GM04503 (cell line): ENCODE data around the gene TMEM141.
"Not testable (repeated sequence)": the region's sequence is repeated elsewhere in the genome, so short reads cannot be mapped to it uniquely, and the experiment has no call there.

Source experiments
- DNase-seq: peaks from one replicate; pipeline ENCODE4 v3.0.0-alpha.2; 2012; ENCODE audit warnings: low read depth

The TMEM141 gene

GRCh38 chr9:136773386-136774044, 17.6 kb upstream of the TMEM141 start:
- DNase-seq, result no peak

DNA sequence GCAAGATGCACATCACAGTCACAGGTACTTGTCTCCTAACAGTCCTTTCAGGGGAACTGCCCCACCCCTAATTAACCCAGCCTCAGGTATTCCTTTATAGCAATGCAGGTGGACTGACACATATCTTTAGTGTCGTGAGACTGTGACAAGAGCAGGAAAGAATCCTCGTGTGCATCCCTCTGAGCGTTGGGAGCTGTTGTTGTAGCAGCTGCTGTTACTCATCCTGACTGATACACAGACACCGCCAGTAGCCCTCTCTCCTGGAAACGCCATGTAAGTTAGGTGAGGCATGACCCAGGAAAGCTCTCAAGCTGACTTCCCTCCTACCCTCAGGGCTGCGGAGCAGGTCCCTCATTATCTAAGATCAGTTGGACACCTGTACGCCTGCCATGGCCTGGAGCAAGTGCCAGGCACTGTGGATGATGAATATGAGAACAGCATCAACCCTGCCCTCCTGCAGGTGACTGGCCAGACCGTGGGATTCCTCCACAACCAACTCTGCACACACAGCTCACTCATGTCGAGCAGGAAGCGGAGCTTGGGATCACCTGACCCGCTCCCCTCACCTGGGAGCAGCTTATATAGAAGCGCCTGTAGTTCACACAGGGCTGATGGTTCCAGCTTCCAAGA, 16.6 kb upstream of the TMEM141 start:
- no peak for DNase-seq

- DNase-seq, result no peak
Observed at GRCh38 chr9:136775191-136775590, 16.0 kb upstream of the TMEM141 start.

- DNase-seq, result no peak
Observed at GRCh38 chr9:136776947-136777346, 14.2 kb upstream of the TMEM141 start.

DNA sequence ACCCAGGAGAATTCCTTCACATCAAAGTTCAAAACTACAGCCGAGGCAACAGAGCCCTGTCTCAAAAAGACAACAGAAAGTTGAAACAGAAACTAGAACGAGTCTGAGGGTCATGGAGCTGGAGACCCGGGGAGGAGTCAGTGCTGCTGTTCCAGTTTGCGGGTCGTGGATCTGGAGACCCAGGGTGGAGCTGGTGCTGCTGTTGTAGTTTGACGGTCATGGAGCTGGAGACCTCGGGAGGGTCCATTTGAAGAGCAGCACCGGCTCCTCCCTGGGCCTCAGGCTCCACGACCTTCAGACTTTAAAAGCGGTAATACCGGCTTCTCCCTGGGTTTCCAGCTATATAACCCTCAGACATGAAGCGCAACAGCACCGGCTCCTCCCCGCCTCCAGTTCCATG, 13.8 kb upstream of the TMEM141 start:
- no peak for DNase-seq

- no peak for DNase-seq
Observed at GRCh38 chr9:136779808-136780207, 11.3 kb upstream of the TMEM141 start.

DNA sequence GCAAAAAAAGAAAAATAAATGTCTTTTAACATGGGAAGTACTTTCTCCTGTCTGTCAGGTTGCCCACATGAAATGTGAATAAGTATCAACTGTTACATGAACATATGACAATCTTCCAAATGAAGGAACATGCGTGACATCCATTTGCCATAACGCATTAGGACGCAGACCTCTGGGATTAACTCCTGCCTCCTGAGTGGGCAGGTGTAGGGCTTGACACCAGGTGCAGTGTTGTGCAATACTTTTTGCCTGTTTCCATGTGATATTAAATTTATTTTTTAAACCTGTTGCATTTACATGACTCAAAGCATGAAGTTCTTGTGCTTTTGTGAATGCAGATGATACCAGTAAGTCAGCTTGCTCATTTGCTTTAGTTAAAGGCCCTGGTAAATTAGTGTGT, 8.7 kb upstream of the TMEM141 start:
- DNase-seq, result no peak

DNA sequence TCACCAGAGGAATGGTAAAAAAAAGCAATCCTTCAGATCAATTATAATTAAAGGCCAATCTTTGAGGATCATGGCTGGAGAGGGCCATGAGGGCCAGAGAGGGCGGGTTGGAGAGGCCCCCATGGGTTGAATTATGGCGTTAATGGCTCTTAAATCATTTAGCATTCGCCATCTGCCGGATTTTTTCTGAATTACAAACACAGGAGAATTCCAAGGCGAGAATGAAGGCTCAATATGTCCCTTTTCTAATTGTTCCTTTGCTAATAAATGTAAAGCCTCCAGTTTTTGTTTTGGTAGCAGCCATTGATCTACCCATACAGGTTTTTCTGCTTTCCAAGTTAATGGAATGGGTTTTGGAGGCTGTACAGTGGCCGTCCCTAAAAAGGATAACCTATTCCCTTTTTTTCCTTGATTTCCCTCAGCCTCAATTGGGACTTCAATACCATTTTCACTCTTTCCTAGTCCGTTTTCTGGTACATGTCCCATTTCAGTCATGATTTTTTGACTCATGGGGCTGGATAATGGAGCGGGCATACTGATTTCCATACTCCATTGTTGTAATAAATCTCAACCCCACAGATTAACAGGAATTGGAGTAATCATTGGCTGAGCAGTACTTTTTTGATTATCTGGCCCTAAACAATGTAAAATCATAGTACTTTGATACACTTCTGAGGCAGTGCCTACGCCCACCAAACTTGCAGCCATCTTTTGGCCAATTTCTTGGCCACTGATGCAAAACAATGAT, 6.7 kb upstream of the TMEM141 start:
- DNase-seq, result no peak

GRCh38 chr9:136784997-136785361, 6.2 kb upstream of the TMEM141 start:
- DNase-seq, result no peak

- DNase-seq, result not testable (repeated sequence)
Observed at GRCh38 chr9:136785565-136786355, 5.4 kb upstream of the TMEM141 start.

GRCh38 chr9:136786451-136786850, 4.7 kb upstream of the TMEM141 start:
- no peak for DNase-seq

DNA sequence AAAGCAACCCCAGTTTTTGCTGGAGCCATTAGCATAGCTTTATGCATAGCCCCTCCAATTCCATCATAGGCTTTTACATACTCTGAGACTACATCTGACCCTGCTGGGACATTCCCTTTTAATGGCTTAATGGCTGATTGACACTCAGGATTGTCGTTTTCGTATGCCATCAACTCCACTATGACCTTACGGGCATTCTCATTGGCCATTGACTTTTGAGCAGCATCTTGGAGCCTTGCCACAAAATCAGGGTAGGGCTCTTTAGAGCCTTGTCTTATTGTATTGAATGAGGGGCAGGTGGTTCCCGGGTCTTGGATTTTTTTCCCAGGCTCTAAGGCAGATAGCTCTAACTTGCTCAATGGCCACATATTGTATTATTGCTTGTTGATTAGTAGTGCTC, 4.2 kb upstream of the TMEM141 start:
- DNase-seq, result not testable (repeated sequence)

- DNase-seq, result no peak
Observed at GRCh38 chr9:136787690-136788400, 3.3 kb upstream of the TMEM141 start.

DNA sequence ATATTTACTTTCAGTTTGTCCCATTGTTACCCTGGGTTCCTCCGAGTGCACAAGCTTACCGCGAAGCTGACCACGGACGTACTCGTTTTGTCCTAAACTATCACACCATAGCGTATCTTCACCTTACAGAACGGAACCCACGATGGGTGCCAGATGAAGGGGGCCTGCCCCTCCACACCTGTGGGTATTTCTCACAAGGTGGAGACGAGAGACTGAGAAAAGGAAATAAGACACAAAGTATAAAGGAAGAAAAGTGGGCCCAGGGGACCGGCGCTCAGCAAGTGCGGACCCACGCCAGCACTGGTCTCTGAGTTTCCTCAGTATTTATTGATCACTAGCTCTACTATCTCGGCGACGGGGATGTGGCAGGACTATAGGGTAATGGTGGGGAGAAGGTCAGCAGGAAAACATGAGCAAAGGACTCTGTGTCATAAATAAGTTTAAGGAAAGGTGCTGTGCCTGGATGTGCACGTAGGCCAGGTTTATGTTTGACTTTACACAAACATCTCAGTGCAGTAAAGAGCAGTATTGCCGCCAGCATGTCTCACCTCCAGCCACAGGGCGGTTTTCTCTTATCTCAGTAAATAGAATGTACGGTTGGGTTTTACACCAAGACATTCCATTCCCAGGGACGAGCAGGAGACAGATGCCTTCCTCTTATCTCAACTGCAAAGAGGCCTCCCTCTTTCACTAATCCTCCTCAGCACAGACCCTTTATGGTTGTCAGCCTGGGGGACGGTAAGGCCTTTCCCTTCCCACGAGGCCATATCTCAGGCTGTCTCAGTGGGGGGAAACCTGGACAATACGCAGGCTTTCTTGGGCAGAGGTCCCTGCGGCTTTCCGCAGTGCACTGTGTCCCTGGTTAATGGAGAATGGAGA, 2.3 kb upstream of the TMEM141 start:
- DNase-seq, result not testable (repeated sequence)

DNA sequence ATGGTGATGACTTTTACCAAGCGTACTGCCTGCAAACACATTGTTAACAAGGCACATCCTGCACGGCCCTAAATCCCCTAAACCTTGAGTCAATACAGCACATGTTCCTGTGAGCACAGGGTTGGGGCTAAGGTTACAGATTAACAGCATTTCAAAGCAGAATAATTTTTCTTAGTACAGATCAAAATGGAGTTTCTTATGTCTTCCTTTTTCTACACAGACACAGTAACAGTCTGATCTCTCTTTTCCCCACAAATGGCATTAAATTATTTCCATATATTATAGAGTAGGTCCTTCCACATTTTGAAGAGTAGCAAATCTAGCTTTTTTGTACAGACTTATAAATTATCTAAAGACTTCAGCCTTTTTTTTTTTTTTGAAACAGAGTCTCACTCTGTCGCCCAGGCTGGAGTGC, 1.6 kb upstream of the TMEM141 start:
- DNase-seq, result no peak

DNA sequence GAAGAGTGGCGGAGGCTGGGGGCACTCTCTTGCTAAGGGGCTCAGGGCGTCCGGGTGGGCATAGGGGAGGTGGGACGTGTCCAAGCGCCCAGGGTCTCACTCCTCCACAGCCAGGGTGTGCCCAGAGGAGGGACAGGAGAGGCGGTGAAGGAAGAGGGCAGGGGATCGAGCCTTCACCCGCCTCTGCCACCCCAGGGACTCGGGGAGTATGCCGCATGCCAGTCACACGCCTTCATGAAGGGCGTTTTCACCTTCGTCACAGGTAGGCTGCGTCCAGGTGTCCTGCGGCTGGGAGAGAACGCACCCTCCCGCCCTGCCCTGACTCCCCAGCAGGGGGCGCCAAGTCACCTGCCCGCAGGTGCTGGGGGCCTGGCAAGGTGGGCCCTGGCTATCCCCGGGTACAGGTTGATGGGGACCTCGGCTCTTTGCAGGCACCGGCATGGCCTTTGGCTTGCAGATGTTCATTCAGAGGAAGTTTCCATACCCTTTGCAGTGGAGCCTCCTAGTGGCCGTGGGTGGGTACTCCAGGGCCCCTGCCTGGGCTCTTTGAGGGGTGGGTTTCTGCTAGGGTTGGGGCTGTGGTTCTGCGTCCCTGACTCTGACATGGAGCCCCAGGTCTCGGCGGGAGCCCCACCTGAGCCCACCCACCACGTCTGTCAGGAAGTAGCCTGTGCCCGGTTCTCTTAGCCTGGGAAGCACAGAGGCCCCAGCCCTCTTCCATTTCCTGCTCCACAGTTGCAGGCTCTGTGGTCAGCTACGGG, 552 bp downstream of the TMEM141 start:
- DNase-seq, result no peak

GRCh38 chr9:136792321-136793085, 1.4 kb downstream of the TMEM141 start:
- no peak for DNase-seq

DNA sequence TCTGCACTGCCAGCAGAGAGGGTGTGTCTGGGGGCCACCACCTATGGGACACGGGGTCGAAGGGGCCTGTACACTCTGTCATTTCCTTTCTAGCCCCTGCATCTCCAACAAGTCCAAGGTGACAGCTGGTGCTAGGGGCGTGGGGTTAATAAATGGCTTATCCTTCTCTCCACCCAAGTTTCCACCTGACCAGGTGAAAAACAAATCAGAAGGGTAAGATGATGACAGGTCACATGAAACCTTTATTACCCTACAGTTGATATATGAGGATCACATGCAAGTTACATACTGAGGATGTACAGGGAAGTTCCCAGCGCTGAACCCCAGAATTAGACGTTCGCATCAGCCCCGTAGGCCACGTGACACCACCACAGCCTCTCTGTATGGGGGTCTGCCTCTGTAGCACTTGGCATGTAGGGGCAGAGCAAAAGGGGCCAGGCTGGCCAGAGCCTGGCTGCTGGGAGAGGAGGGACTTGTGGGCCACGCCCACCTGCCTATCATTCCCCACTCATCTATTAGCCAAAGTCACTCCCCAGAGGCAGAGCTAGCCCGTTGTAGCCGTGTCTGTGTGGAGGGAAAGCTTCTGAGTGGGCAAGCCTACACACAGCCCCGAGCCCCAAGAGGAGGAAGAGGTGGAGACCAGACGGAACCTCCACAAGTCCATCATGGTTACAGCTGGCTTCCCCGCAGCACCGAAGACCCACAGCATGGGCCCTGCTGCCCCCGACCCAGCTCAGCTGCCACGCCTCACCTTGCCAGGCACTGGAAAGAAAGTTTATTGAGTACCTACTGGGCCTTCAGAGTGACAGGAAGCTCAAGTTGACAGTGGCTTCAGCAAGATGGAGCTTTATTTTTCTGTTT, 2.2 kb downstream of the TMEM141 start:
- DNase-seq, result no peak
